NCI-H748 (cell line): ENCODE results near the gene STK24.
"Not testable (repeated sequence)": the region's sequence is repeated elsewhere in the genome, so short reads cannot be mapped to it uniquely, and the experiment has no call there.

Source experiments
- DNase-seq: peaks from one replicate; lab custom pipeline; 2025; ENCODE audit not compliant: unreplicated experiment; lab: John Stamatoyannopoulos, UW

Gene STK24

GRCh38 chr13:98415326-98416070 is 161.4 kb downstream of the STK24 start:
- DNase-seq = peak; percentile 42

GRCh38 chr13:98413796-98414195 is 163.1 kb downstream of the STK24 start:
- peak; percentile 11 for DNase-seq

- not testable (repeated sequence) for DNase-seq
Measured at GRCh38 chr13:98413278-98413677, 163.6 kb downstream of the STK24 start.

GRCh38 chr13:98411617-98412265 is 165.2 kb downstream of the STK24 start:
- no peak for DNase-seq

GRCh38 chr13:98411013-98411412 is 165.9 kb downstream of the STK24 start:
- no peak for DNase-seq

- no peak for DNase-seq
Measured at GRCh38 chr13:98410612-98411011, 166.3 kb downstream of the STK24 start.

GRCh38 chr13:98409281-98409680 is 167.6 kb downstream of the STK24 start:
- no peak for DNase-seq

- DNase-seq = no peak
Measured at GRCh38 chr13:98407575-98407974, 169.3 kb downstream of the STK24 start.

GRCh38 chr13:98406971-98407370 is 169.9 kb downstream of the STK24 start:
- DNase-seq = peak; percentile 31

- DNase-seq = peak; percentile 84
Measured at GRCh38 chr13:98406427-98406826, 170.5 kb downstream of the STK24 start.

- peak; percentile 98 for DNase-seq
Measured at GRCh38 chr13:98405690-98406344, 171.1 kb downstream of the STK24 start.

- peak; percentile 84 for DNase-seq
Measured at GRCh38 chr13:98405107-98405571, 171.8 kb downstream of the STK24 start.

GRCh38 chr13:98403076-98403475 is 173.8 kb downstream of the STK24 start:
- DNase-seq = no peak

GRCh38 chr13:98401934-98402333 is 175.0 kb downstream of the STK24 start:
- DNase-seq = no peak

GRCh38 chr13:98399756-98400155 is 177.2 kb downstream of the STK24 start:
- DNase-seq = no peak

- DNase-seq = no peak
Measured at GRCh38 chr13:98398581-98398980, 178.3 kb downstream of the STK24 start.

- DNase-seq = no peak
Measured at GRCh38 chr13:98397861-98398260, 179.0 kb downstream of the STK24 start.

GRCh38 chr13:98397221-98397620 is 179.7 kb downstream of the STK24 start:
- DNase-seq = peak; percentile 19

GRCh38 chr13:98396071-98396710 is 180.7 kb downstream of the STK24 start:
- DNase-seq = no peak
